GM21786 (cell line): ENCODE results near the gene TMEM89.
A peak's percentile ranks its signal among the peaks of the same experiment; 100 is the strongest.

Experiments
- ATAC-seq: cut with Tn5 transposase; IDR thresholded peaks from one replicate; pipeline ENCODE4 v1.9.1; 2021; ENCODE audit not compliant: unreplicated experiment

TMEM89 gene

DNA sequence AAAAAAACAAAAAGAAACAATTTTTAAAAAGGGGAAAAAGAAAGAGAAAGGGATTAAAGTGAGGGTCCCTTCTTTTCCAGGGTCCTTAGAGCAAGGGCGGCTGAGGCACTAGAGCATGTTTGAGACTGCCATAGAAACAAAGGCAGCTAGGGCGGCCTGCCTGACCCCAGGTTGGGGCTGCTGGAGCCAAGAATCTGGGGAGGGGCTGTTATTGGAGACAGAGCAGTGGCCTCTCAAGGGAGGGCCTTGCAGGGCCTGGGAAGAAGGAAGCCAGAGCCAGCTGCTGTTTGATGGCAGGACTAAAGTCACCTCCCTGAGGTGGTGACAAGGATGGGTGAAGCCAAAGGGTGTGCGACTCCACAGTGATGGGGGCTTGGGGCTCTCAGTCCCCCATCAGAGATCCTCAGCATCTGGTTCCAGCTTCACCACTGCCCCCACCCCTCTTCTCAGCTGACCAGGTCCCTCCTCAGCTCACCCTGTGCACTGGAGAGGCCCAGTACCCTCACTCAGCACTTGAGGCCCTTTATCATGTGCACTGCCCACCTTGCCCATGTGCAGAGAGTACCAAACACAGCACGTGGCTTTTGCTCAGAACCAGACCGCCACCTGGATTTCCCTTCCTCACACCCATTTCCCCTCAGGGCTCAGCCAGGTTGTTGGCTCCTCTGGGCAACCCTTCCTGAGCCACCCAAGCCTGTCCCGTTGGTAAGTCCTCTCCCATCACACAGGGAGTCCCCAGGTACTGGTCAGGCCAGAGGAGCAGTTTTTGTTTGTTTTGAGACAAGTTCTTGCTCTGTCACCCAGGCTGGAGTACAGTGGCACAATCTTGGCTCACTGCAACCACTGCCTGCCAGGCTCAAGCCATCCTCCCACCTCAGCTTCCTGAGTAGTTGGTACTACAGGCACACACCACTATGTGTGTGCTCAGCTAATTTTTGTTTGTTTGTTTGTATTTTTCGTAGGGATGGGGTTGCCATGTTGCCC, 1.7 kb downstream of the TMEM89 start:
- no peak for ATAC-seq

DNA sequence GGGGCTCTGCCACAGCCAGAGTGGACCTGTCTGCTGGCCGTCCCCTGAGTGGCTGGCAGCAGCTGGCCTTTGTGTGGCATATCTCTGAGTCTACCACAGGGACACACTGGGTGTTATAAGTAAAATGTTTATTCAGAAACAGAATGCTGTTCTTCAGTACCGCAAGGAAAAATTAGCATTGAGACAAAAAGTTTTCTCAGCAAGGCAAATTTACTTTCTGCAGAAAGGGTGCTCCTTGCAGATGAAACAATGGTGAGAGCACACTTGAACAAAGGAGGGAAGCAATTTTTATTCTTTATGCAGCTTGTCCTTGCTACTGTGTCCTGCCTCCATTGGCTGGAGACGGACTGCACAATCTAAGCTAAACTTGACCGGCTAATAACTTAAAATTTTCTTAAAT, 4.0 kb downstream of the TMEM89 start:
- no peak for ATAC-seq

DNA sequence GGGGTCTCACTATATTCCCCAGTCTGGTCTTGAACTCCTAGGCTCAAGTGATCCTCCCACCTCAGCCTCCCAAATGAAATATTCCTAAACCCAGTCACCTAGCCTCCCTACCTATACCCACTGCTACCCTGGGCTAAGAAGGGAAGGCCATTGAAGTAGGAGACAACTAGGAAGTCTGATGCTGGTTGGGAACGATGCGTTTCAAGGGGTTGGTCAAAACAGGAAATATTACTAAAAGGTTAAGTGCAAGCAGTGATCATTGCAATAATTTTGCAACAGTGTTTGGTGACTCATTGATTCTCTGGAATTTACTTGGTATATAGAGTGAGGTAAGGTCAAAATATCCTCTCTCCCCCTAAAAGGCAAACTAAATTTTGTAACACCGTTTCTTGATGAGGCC, 7.5 kb downstream of the TMEM89 start:
- no peak for ATAC-seq

DNA sequence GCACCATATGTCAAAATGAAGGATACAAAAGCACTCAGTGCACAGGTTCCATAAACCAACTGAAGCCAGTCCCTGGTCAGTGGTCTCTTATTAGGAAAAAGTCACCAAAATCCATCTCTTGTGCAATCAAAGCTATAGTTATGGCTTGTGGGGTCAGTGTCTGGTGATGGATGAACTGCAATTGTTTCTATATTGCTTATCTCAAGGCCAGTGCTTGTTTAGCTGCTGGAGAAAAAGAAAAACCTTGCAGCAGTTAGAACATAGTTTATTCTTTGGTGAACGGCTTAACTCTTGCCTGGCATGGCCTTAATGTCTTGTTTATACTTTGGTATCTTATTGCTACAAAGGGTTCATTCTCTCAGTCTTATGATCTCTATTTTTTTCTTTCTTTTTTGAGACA, 9.3 kb downstream of the TMEM89 start:
- no peak for ATAC-seq

DNA sequence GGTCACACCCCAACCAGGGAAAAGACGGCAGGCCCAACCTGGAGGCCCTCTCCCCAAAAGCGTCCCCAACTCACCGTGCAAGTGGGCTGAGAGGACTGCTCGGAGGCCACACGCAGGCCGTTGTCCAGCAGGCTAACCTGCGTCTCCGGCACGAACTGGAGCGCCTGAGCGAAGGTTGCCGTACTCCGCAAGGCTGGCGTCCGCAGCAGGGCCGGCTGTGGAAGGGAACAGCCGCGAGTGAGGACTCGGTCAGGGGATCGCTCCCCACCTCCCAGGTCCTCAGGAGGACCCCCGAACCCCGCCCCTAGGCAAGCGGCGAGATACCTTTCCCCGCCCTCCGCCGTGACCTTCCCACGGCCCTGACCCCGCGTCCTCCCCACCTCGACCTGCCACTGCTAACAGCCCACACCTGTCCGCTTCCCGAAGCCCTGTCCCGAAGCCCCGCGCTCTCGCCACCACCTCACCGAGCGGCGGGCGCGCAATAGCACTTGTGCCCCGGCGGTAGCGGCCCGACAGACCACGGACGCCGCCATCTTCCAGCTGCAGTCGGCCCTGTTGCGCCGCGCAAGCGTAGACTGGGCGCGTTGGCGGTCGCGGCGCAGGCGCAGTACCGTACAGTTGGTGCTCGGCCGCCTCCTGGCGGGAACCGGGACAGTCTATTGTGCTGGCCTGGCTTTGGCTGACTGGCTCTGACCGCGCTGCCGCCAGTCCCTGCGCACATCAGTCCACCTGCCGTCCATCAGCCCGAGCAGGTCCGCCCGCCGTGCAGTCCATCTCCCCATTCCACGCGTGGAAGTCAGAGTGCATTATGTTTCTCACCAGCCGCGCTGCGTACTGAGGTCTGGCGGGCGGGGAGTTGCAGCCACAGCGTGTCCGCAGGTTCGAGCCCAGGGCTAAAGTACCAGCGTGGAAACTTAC, 12.2 kb downstream of the TMEM89 start, which contains the start of gene UQCRC1:
Gene UQCRC1, minus strand, starts transcription at position 559 of the 918 bp plus-strand sequence. Its CDS starts 26 bp downstream, at position 533.
- peak; percentile 94 for ATAC-seq

DNA sequence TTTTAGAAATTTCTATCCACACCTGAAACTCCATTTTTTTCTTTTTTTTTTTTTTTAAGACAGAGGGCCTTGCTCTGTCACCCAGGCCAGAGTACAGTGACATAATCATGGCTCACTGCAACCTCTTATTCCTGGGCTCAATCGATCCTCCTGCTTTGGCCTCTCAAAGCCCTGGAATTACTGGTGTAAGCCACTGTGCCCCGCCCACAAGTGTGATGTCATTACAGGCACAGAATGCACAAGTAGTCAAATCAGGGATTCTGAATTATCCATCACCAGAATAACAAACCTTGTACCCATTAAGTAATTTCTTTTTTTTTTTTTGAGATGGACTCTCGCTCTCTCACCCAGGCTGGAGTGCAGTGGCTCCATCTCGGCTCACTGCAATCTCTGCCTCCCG, 14.1 kb downstream of the TMEM89 start:
- ATAC-seq: no peak

DNA sequence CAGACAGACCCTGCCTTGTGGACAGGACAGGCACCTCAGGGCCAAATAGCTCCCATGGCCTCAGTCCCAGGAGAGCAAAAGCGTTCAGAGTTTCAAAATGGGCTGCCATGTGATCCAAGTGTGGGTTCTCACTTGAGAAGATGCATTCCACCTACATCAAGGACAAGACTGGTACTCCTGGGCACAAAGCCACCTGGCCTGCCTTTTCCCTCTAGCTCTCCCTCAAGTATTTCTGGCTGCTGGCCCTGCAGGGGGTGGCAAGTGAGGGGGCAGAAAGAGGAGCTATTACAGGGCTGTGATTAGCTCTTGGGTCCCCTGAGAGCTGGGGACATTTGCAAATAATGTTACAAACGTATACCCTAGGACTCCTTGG, 20.0 kb downstream of the TMEM89 start:
- ATAC-seq: no peak

DNA sequence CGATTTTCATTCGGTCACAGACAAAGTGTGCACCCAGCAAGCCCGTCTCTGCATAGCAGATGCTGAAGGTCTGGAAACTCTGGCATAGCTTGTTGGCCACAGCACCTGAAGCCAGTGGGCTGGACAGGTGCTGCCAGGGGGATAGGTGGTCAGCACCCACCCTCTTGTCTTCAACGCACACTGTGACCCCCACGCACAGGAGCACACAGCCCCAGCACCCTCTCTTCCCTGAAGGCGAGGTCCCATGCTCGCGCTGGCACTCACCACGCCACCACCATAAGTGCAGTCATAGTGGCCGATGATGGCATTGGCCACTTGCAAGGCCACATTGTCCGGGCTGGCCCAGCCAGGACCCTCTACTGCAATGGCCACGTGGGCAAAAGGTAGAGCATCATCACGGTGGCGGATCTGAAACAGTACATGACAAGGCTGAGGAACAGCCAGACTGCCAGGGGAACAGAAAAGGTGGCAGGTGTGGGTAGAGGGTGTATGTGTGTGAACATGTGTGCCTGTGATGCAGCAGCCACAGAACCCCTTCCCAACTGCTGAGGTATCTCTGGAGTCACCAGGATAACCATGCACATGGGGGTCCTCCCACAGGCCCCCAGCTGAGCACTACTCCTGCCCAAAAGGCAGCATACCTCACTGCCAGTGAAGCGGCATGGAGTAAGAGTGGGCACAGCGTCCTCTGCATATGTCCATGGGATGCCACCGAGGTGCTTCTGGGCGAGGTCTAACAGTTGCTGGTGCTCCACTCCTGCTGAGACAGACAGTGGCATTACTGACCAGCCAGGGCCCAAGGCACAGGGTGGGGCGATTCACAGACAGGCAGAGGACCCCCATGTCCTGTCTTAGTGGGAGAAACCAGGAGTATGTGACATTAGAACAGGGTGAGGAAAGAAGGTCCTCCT, 20.6 kb downstream of the TMEM89 start:
- ATAC-seq: no peak

DNA sequence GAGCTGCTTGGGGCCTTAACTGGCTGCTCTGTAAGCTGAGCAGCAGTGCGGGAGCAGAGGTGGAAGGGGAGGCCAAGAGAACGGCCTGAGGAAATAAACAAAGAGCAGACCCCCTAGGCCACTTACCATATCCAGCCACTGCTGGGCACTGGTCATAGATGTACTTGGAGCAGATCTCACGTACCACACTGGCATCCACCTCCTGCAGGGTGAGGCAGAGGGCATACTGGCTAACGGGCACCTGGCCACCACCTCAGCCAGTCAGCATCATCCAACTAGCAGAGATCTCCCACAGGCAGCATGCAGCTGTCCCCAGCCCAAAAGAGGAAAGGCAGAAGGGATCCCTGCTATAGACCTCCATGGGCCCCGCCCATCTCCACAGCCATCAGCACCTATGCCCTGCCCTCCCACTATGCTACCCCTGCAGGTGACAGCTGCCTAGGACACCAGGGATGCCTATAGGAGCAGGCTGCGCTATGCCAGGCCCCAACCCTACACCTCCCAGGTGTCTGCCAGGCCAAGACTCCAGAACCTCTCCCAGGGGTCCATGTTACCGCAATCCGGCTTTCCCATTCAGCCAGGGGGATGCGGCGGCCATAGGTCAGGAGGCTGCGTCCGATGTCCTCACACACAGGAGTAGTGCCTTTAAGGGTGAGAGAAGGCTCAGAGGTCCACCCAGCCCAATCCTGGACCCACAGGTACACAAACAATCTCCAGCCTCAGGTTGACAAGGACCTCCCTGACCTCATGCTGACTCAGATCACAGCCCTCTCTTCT, 21.9 kb downstream of the TMEM89 start:
- no peak for ATAC-seq

DNA sequence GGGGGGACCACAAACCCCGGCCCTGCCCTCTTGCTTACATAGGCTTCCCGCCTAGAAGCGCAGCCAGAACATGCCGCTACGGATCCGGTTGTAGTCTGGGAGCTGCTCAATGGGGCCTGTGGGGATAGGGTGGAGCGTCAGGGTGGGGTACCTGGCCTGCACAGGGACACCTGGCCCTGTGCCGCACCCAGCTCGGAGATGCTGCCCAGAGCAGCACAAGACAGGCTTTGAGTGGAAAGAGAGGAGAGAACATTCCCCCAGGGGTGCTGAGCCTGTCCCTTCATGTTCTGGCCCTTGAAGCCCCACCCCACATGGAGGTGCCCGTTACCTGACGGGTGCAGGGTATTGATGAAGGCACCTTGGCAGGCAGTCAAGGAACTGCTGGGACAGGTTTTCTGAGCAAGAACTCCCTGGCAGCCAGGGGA, 22.5 kb downstream of the TMEM89 start:
- no peak for ATAC-seq

DNA sequence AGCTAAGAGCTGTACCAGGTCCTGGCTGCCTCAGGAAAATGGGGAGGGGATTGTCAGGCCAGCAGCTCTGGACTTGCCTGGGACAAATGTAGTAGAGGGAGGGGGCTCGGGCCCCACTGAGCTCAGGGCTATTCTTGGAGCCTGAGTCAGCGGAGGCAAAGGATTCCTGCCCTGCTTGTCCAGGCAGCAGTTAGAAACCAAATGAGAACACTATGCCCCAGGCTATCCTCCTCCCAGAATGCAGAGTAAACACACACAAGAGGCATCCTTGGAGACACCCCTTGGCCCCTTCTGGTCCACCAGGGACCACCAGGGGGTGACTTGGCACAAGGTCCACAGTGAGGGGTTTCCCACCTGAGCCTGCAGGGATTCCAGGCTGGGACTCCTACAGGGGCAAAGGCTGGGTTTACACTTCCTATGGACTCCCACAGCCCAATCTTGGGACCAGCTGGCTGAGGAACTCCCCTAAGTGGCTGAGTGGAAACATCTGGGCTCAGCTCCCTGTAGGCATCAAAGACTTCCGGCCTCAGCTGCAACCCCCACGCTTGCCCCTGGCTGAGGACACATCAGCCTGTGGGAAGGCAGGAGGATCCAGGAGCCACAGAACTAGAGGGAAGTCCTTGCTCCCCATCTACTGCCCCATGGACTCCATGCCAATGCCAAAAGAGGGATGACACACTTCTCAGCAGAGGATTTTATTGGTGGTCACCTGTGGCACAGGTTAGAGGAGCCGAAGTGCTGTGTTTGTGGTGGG, 23.1 kb downstream of the TMEM89 start:
- ATAC-seq: no peak

DNA sequence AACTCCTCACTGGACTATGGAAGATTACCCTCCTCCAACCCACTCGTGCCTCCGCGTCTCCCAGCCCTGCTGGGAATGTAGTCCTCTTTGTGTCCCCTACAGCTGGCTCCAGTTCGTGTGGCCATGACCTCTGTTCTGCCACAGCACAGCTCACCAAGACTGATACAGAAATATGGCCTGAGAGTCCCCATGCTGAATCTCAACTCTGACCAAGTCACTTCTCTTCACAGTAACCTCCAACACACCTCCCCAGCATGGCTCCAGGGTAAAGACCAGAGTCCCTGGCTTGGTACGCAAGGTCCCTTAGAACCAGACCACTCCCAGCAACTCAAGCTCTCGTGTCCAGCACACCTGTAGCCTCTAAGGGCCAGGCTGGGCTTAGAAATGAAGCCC, 24.2 kb downstream of the TMEM89 start:
- no peak for ATAC-seq

DNA sequence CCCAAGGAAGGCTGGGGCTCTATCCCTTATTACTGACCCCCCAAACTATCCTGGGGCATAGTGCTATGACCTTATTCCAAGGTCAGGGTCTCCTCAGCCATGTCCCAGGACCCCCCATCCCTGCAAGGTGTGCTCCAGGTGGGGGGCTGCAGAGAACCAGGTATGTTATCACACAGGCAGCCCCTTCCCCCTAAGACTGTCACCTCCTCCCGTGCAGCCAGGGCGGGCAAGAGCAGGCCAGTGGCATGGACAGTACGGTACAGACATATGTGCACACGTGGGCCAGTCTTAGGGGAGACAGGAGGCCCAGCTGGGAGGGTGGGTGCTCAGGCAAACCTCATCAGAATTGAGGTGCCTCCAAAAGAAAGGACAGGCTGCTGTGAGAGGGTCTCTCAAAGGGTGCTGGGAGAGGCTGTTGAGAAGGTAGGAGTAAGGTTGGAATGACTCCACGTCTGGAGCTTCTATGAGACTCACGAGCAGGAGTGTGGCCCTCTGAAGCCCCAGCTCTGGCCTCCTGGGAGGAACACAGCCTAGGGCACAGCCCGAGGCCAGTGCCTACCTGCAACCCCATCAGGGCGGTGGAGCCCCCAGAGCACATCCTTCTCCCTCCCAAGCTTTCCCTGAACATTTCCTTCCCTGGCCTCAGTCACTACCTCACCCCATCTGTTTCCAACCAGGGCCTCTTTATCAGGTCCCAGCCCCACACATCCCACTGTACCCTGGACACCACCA, 24.7 kb downstream of the TMEM89 start:
- ATAC-seq: no peak

DNA sequence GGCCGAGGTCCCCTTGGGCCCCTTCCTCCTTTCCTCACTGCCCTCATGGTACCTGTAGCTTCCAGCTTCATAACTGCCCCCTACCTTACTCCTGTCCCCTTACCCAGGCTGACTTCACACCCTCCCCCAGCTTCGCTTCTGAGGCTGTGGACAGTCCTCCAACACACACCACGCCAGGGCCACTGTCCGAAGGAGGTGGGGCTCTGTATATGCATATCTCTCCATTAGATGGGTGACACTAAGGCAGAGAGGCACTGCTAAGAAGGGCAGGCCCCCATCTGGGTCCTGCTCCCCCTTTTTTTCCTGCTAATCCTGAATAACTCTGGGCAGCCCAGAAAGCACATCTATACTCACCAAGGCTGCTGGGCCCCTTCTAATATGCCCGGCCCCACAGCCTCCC, 25.4 kb downstream of the TMEM89 start:
- no peak for ATAC-seq

DNA sequence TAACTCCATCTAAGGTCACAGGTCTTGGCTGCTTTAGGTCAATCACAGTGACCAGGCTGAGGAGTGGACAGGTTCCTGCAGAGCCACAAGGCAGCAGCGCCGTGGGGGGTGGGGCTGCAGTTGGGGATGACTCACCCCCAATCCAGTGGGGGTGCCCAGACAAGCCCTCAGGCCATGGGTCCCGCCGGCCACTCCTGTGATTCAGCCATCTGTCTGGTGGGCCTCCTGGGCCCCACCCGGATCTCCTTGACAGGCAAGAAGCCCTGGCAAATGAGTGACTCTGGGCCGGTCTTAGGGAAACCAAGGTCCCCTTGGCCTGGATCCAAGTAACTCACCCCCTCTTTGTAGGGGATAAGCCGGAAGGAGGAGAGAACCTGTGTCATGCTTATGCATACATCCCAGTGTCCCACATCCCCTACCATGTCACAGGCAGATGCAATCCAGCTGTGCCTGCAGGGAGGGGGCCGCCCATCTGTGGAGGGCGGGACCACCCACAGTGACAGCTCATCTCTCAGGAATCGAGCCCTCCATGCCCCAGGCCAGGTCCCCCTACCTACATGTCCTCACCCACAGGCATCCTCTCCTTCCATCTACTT, 25.9 kb downstream of the TMEM89 start:
- ATAC-seq: no peak

DNA sequence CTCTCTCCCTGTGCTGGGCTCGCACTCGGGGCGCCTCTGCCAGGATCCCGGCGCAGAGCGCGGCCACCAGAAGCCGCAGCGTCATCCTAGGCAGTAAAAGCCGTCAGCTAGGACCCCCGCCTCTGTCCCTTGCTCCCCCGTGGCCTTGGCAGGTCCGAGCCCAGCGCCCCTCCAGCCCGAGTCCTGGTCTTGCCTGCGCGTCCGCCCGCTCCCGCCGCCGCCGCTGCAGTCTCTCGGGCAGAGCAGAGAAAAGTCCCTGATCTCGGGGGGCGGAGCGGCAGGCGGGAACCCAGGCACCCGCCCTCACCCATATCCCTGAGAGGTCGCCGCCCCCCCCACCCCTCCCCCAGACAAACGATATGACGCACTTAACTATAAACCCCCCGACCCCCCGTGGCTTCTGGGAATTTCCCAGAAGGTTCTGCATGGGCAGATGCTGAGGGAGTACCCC, 26.5 kb downstream of the TMEM89 start, which contains the start of gene COL7A1:
Gene COL7A1, minus strand, starts transcription at position 255 of the 451 bp plus-strand sequence. Its CDS starts 170 bp downstream, at position 85.
- no peak for ATAC-seq

DNA sequence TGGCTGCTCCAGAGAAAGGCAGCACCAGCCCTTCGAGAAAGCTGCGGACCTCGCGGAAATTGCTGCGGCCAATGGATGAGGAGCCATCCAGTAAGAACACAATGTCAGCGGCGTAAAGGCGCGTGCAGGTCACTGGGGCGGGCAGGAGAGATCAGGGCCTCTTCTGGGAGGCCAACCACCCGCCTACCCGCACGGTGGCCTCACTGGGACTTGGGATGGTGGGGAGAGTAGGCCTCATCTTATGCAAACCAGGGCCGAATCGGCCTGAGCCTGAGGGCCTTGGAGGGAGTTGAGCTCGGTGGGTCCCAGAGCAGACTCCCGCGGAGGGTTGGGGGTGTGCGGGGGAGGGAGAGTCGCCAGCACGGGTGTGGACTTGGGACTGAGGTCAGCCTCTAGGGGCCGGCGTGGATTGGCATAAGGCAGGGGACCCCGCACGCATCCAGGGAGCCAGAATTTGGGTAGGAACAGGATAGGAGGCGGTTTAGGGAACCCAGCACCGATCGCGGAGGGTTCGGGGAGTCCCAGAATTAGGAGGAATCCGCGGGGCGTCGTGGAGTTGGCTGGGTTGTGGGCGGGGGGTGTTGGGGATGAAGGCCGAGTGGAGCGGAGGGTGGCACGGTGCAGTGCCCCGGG, 27.0 kb downstream of the TMEM89 start:
- no peak for ATAC-seq
